GM19397 (cell line): Measurements from ENCODE around the gene GUCA1C.

ENCODE experiments used
- ATAC-seq: cut with Tn5 transposase; IDR thresholded peaks from one replicate; pipeline ENCODE4 v1.9.1; 2021; ENCODE audit warnings: mild to moderate bottlenecking, moderate library complexity; ENCODE audit not compliant: unreplicated experiment

Gene GUCA1C

GRCh38 chr3:108914774-108915641 lies 38.7 kb downstream of the GUCA1C start:
- ATAC-seq: peak; percentile 94

- no peak for ATAC-seq
These were observed 43.9 kb downstream of the GUCA1C start for GRCh38 chr3:108909799-108910198.

DNA sequence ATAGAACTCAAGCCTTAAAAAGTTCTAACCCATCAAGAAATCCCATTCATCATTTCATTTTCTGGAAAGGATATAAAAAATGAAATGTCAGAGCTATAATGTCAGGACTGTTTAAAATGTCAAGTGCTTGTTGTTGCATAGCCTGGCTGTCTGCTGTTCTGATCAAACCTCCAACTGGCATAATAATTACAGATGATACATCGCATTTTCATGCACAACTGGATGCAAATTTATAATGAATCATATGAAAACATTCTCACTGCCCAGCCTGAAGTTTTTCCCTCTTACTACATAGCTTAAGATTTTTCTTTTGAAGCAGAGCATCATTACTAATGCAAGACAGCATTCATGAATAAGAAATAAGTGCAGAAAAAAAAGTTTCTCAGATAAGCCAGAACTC lies 46.5 kb downstream of the GUCA1C start:
- no peak for ATAC-seq

- ATAC-seq: no peak
These were observed 54.1 kb downstream of the GUCA1C start for GRCh38 chr3:108899530-108899929.

- ATAC-seq: no peak
These were observed 55.8 kb downstream of the GUCA1C start for GRCh38 chr3:108897883-108898282.

GRCh38 chr3:108894981-108895380 lies 58.7 kb downstream of the GUCA1C start:
- ATAC-seq: no peak

GRCh38 chr3:108891833-108892232 lies 61.8 kb downstream of the GUCA1C start:
- ATAC-seq: no peak

GRCh38 chr3:108887777-108888176 lies 65.9 kb downstream of the GUCA1C start:
- ATAC-seq: no peak

- no peak for ATAC-seq
These were observed 66.6 kb downstream of the GUCA1C start for GRCh38 chr3:108887121-108887520.

GRCh38 chr3:108883373-108883772 lies 70.3 kb downstream of the GUCA1C start:
- no peak for ATAC-seq

DNA sequence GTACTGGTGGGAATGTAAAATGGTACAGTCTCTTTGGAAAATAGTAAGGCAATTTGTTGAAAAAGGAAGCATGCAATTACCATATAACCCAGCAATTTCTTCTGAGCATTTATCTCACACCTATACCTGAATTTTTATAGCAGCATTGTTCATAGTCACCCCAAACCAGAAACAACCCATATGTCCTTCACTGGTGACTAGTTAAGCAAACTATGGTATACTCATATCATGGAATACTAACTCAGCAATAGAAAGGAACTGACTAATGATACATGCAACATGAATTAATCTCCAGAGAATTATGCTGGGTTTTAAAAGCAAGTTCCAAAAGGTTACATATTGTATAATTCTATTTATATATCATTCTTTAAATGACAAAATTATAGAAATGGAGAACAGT lies 70.9 kb downstream of the GUCA1C start:
- no peak for ATAC-seq

GRCh38 chr3:108879915-108880314 lies 73.8 kb downstream of the GUCA1C start:
- ATAC-seq: no peak

DNA sequence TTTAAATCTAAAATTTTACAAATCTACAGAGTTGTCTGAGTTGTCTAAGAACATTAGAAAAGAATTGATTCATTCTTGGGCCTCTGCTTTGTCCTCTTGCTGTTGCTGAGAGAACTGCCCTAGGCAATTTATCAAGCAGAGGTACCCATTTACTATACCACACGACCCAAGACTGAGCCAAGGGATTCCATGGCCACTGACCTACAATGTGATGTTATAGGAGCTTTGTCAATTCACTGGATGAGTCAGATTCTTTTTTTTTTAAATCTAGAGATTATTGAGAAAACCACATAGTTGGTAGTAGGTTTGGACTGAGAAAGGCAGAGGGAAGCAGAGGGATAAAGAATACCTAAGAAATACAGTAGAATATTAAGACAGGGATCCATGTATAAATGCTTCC lies 75.8 kb downstream of the GUCA1C start:
- no peak for ATAC-seq

DNA sequence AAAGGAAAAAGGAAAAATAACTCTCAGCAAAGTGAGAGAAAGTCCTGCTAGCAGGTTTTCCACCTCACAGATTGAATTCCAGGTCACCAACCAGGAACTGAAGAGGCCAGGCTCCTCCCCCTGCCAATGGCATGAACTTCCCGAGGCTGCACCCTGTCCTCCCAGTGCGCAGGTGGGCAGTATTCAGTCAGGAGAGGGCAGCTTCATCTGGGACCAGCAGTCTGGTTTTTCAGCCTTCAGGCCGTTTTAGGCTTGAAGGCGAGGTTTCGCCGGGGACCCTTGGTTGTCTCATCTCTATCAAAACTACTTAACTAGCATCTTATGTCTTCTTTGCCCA lies 89.9 kb downstream of the GUCA1C start:
- no peak for ATAC-seq

GRCh38 chr3:108862865-108863798 lies 90.5 kb downstream of the GUCA1C start:
- ATAC-seq: no peak

DNA sequence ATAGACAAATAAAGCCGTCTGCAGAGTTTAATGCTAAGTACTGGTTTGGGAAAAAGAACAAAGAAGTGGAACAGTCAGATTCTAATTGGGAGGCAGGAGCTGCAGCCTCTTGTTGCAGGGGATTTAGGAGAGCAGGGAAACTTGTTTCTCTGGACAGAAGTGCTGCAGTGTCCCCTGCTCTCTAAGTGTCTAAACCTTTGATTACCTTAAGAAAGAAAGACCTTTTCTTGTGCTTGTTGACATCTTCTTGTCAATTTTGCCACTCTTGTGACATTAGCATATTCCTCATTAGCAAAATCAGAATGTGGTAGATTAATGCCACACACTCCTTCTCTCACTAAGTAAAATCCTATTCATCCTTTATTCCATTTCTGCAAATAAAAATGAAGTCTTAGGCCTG lies 92.3 kb downstream of the GUCA1C start:
- ATAC-seq: no peak
